ENCODE measurements around the gene PLD4.

Gene PLD4

DNA sequence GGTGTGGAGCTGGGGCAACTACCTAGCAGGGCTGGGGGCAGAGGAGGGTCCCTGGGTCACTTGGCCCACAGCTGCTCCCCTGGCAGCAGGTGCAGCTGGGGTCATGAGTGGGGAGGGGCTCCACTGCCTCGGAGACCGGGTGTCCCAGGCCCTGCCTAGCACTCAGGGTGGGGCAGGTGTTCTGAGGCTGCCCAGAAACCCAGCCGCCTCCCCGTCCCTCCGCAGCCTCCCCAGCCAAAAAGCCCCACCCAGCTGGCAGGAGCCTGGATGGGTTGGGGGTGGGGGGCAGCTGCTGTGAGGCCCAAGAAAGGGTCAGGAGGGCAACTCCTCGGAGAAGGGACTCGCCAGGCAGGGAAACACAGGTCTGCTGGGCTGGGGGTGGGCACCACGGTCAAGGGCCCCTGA is 42.3 kb downstream of the PLD4 start:
- TF ChIP-seq, protein P1, sequence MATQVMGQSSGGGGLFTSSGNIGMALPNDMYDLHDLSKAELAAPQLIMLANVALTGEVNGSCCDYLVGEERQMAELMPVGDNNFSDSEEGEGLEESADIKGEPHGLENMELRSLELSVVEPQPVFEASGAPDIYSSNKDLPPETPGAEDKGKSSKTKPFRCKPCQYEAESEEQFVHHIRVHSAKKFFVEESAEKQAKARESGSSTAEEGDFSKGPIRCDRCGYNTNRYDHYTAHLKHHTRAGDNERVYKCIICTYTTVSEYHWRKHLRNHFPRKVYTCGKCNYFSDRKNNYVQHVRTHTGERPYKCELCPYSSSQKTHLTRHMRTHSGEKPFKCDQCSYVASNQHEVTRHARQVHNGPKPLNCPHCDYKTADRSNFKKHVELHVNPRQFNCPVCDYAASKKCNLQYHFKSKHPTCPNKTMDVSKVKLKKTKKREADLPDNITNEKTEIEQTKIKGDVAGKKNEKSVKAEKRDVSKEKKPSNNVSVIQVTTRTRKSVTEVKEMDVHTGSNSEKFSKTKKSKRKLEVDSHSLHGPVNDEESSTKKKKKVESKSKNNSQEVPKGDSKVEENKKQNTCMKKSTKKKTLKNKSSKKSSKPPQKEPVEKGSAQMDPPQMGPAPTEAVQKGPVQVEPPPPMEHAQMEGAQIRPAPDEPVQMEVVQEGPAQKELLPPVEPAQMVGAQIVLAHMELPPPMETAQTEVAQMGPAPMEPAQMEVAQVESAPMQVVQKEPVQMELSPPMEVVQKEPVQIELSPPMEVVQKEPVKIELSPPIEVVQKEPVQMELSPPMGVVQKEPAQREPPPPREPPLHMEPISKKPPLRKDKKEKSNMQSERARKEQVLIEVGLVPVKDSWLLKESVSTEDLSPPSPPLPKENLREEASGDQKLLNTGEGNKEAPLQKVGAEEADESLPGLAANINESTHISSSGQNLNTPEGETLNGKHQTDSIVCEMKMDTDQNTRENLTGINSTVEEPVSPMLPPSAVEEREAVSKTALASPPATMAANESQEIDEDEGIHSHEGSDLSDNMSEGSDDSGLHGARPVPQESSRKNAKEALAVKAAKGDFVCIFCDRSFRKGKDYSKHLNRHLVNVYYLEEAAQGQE (IDR thresholded peaks at IDR 0.05; ENCODE audit: insufficient read depth in 1 of 2, low read depth in 2 of 2, low read length in 2 of 2) = no peak
- TF ChIP-seq TAF1 (IDR thresholded peaks at IDR 0.05; ENCODE audit: borderline replicate concordance, insufficient read depth, low read length) (no peak), SIN3A (IDR thresholded peaks at IDR 0.05; ENCODE audit: borderline replicate concordance, insufficient read depth, low read length) (no peak), POLR2AphosphoS5 (IDR thresholded peaks at IDR 0.05; ENCODE audit: low read depth, low read length) (no peak), FOXP2 (optimal IDR thresholded peaks at IDR 0.05; ENCODE audit: borderline replicate concordance, extremely low read depth, extremely low read length, insufficient read depth) (no peak)

DNA sequence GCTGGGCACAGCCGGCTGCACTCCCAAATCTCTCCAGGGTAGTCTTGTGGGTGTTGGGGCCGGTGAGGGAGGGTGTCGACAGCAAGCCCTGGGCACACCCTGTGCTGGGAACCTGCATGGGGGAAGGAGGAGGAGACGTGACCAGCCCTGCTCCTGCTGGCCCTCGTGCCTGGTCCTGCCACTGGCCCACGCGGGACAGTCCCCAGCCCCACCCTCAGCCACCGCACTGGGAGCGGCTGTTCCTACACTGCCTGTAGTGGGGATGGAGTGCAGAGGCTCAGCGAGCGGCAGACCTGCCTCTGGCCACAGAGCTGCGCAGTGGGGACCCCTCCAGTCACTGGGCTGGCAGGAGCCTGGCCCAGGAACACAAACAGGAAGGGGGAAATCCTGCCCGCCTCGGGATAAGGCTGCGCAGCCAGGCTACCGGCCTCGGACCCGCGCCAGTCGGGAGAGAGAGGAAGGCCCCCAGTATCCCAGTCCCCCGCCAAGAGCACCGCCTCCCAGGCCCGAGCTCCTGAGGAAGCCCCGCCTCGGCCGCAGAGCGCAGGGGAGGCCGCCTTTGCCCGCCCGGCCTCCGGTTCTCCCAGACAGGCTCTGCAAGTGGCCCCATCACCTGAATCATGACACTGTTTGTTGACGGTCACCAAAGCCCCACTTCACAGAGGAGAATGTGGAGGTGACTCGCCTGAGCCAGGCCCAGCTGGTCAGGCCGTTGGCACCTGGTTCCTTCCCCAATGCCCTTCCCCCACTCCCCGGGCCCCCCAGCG is 42.9 kb downstream of the PLD4 start:
- TF ChIP-seq, protein P1 (IDR thresholded peaks at IDR 0.05; ENCODE audit: insufficient read depth in 1 of 2, low read depth in 2 of 2, low read length in 2 of 2) = no peak
- TF ChIP-seq POLR2AphosphoS5 (IDR thresholded peaks at IDR 0.05; ENCODE audit: low read depth, low read length) (no peak), SIN3A (IDR thresholded peaks at IDR 0.05; ENCODE audit: borderline replicate concordance, insufficient read depth, low read length) (no peak), FOXP2 (optimal IDR thresholded peaks at IDR 0.05; ENCODE audit: borderline replicate concordance, extremely low read depth, extremely low read length, insufficient read depth) (no peak), TAF1 (IDR thresholded peaks at IDR 0.05; ENCODE audit: borderline replicate concordance, insufficient read depth, low read length) (no peak)

DNA sequence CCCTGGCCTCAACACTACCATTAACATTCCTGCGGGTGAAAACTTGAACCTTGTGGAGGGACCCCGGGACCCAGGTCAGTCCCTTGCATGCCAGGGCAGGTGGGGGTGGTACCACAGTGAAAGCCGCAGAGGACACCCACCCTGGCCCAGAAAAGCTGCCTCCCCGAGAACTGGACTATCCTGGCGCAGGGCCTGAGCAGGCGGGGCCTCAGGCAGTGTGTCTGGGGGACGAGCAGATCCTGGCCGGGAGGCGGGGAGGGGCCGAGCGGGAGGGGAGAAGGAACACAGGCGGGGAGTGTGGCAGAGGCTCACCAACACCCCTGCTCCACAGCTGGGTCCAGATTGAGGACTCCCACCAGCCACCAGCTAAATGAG is 43.5 kb downstream of the PLD4 start:
- TF ChIP-seq, protein P1 (IDR thresholded peaks at IDR 0.05; ENCODE audit: insufficient read depth in 1 of 2, low read depth in 2 of 2, low read length in 2 of 2) = no peak
- no peak for TF ChIP-seq FOXP2 (optimal IDR thresholded peaks at IDR 0.05; ENCODE audit: borderline replicate concordance, extremely low read depth, extremely low read length, insufficient read depth)
- no peak for TF ChIP-seq SIN3A (IDR thresholded peaks at IDR 0.05; ENCODE audit: borderline replicate concordance, insufficient read depth, low read length)
- TF ChIP-seq TAF1 (IDR thresholded peaks at IDR 0.05; ENCODE audit: borderline replicate concordance, insufficient read depth, low read length) = no peak
- no peak for TF ChIP-seq POLR2AphosphoS5 (IDR thresholded peaks at IDR 0.05; ENCODE audit: low read depth, low read length)

DNA sequence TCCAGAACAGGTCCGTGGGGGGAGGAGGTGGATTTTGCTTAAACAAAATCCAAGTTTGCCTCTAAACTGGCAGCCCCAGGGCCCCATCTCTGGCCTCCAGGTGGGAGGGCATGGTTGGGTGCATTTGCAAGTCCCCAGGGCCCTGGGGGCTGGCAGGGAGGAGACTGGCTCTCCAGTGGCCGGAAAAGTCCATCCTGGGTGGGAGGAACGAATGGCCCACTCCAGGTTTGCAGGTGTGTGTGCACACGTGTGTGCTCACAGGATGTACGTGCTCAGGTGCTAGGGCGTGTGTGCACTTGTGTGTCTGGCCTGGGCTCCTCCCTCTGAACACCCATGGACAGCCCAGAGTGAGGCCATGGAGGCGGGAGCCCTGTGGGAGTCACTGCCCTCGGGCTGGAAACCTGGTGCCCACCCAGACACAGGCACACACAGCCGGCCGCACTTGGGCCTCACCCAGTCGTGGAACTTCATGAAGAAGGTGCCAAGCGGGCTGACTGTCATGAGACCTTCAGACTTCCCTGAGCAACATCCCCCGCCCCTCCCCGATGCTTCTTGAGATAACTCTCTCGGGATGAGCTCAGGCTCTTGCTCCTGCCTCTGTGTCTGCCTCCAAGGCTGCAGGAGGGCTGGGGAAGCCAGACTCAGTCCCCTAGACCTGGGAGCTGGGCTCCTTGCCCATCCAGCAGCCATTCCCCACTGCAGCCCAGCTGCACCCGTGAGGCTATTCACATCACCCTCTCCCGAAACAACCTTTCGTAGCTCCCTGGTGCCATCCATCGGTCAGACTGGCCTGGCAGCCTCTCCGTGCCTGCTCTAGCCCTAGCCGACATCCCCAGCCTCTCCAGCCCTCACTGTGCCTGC is 44.1 kb downstream of the PLD4 start:
- TF ChIP-seq SIN3A (IDR thresholded peaks at IDR 0.05; ENCODE audit: borderline replicate concordance, insufficient read depth, low read length) (no peak), TAF1 (IDR thresholded peaks at IDR 0.05; ENCODE audit: borderline replicate concordance, insufficient read depth, low read length) (no peak), POLR2AphosphoS5 (IDR thresholded peaks at IDR 0.05; ENCODE audit: low read depth, low read length) (no peak), FOXP2 (optimal IDR thresholded peaks at IDR 0.05; ENCODE audit: borderline replicate concordance, extremely low read depth, extremely low read length, insufficient read depth) (no peak)
- TF ChIP-seq, protein P1 (IDR thresholded peaks at IDR 0.05; ENCODE audit: insufficient read depth in 1 of 2, low read depth in 2 of 2, low read length in 2 of 2) = no peak
